Colon (tissue), 2 donors: Measurements from ENCODE around the gene ZNF792.
"Not testable (repeated sequence)": the region's sequence is repeated elsewhere in the genome, so short reads cannot be mapped to it uniquely, and the experiment has no call there.

Source experiments
- FAIRE-seq: peaks from 2 replicates; lab custom pipeline; 2012; peaks lifted over from hg19 to GRCh38; lab: Jason Lieb, UNC
- donor health status: control.
- donor health status: control.

Gene ZNF792

GRCh38 chr19:34925278-34925855, 38.7 kb downstream of the ZNF792 start:
- FAIRE-seq = no peak

DNA sequence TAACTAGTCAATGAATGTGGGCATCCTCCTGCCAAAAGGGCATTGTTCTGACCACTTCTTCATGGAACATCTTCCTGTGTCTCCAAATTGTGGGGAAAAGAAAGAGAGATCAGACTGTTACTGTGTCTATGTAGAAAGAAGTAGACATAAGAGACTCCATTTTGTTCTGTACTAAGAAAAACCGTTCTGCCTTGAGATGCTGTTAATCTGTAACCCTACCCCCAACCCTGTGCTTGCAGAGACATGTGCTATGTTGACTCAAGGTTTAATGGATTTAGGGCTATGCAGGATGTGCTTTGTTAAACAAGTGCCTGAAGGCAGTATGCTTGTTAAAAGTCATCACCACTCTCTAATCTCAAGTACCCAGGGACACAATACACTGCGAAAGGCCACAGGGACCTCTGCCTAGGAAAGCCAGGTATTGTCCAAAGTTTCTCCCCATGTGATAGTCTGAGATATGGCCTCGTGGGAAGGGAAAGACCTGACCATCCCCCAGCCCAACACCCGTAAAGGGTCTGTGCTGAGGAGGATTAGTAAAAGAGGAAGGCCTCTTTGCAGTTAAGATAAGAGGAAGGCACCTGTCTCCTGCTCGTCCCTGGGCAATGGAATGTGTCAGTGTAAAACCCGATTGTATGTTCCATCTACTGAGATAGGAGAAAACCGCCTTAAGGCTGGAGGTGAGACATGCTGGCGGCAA, 43.8 kb downstream of the ZNF792 start:
- not testable (repeated sequence) for FAIRE-seq

DNA sequence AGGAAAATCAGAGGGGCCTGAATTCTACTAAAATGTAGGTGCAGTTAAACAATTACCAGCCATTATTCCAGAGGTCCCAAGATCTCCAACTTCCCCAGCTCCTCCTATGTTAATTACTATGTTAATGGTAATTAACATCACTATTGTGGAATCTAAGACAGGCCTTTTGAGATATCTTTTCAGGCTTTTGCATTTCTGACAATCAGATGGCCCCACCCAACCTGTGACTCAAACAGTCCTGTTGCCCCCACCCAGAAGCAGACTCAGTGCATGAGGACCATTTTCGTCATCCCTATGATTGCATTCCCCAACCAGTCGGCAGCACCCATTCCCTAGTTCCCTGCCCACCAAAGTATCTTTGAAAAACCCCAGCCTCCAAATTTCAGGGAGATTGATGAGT, 45.8 kb downstream of the ZNF792 start:
- no peak for FAIRE-seq

- FAIRE-seq = not testable (repeated sequence)
These were observed 46.9 kb downstream of the ZNF792 start for GRCh38 chr19:34917144-34917543.

DNA sequence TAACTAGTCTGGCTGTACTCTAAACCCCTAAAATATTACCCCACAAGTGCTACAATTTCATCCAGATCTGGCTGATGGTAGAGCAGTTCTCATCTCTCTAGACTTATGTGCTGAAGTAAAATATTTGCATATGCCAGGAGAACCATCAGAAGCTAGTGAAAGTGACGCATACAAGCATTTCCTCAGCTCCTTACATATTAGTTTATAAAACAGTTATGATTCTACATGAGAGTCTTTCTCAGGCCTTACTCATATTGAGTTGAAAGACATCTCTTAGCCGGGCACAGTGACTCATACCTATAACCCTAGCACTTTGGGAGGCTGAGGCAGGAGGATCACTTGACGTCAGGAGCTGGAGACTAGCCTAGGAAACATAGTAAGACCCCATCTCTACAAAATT, 53.3 kb downstream of the ZNF792 start:
- FAIRE-seq = no peak
